ENCODE data around the gene DSP.

DSP gene

DNA sequence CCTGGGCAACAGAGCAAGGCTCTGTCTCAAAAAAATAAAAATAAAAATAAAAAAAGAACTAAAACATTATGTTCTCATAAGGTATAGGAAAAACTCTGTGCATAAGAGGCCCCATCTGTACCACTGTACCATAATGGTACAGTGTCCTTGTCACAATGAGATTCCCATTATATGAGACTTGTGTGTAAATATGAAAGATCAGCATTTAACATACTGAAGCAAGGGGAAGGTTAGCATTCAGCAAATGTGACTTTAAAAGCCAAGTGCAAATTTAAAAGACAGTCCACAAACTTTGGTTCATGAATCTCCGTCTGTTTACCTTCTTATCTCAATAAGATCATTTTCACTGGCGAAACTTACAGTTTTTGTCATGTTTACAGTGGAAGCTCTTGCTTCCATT, 16.2 kb downstream of the DSP start:
- no peak overlapping the region for H3K4me3 ChIP-seq (replicated peaks; ENCODE audit: low read depth, low read length)
- TF ChIP-seq, protein P1, sequence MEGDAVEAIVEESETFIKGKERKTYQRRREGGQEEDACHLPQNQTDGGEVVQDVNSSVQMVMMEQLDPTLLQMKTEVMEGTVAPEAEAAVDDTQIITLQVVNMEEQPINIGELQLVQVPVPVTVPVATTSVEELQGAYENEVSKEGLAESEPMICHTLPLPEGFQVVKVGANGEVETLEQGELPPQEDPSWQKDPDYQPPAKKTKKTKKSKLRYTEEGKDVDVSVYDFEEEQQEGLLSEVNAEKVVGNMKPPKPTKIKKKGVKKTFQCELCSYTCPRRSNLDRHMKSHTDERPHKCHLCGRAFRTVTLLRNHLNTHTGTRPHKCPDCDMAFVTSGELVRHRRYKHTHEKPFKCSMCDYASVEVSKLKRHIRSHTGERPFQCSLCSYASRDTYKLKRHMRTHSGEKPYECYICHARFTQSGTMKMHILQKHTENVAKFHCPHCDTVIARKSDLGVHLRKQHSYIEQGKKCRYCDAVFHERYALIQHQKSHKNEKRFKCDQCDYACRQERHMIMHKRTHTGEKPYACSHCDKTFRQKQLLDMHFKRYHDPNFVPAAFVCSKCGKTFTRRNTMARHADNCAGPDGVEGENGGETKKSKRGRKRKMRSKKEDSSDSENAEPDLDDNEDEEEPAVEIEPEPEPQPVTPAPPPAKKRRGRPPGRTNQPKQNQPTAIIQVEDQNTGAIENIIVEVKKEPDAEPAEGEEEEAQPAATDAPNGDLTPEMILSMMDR (IDR thresholded peaks at IDR 0.05; ENCODE audit: low read length, missing control alignments): no peak
- no peak for DNase-seq (ENCODE audit: low read depth)

DNA sequence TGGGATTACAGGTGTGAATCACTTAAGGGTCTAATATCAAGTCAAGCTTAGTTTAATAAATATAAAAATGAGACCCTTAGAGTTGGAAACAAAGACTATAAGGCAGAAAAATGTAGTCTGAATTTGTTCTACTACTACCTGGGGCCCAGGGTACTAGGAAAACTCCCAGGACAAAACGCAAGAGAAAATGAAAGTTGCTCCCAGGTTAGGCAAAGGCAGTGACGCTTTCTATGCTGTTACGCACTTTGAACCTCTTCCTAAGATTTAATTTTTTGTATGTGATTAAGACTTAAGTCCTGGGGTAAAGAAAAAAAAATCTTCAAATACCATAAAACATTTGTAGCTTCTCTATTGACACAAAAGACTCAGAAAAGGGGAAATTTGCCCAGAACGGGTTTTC, 17.3 kb downstream of the DSP start:
- TF ChIP-seq, protein P1 (IDR thresholded peaks at IDR 0.05; ENCODE audit: low read length, missing control alignments): no peak
- no peak for DNase-seq (ENCODE audit: low read depth)
- H3K4me3 ChIP-seq (replicated peaks; ENCODE audit: low read depth, low read length): no peak overlapping the region

DNA sequence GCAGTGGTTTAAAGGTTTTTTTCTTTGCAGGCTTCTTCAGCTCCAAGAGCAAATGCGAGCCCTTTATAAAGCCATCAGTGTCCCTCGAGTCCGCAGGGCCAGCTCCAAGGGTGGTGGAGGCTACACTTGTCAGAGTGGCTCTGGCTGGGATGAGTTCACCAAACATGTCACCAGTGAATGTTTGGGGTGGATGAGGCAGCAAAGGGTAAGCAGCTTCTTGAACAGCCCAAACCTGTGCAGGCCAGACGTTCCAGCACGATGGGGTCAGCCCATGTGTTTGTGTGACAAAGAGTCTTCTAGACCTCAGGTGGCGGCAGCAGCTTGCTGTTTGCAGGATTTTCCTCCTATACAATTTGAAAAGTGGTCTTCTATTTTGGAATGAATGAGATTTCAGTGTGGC, 17.7 kb downstream of the DSP start:
- no peak for DNase-seq (ENCODE audit: low read depth)
- TF ChIP-seq, protein P1 (IDR thresholded peaks at IDR 0.05; ENCODE audit: low read length, missing control alignments): no peak
- H3K4me3 ChIP-seq (replicated peaks; ENCODE audit: low read depth, low read length): no peak overlapping the region

DNA sequence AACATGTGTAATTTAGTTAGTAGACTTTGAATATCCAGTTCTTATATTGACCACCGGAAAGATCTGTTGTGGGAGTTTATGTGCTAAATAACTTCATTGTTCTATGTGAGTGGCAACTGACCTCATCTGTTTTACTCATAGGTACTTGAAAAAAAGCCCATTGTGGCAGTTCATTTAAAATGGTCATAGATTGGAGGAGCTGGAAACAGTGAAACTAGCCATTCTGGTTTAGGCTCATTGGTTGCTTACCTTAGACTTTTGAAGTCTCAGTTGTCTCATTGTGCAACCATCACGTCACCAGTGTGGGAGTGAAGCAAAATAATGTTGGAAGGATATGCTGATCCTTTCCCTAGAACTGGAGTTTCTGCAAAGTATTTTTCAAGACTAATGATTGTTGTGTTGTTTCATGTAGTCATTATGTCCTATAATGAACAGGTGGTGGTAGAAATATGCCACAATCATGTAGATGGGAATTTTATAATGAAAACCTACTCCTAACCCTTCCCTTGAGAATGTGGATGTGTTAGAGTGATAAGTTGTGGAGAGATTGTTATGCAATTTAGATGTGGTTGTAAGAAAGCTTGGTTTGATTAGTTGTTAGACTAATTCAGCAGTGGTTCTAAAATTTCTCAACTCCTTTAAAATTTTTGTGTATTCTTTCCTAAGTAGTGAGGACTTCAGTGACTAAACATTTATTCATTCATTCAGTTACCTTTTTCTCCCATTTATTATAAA, 18.3 kb downstream of the DSP start:
- DNase-seq (ENCODE audit: low read depth): peak; percentile 32
- TF ChIP-seq, protein P1 (IDR thresholded peaks at IDR 0.05; ENCODE audit: low read length, missing control alignments): no peak
- H3K4me3 ChIP-seq (replicated peaks; ENCODE audit: low read depth, low read length): no peak overlapping the region

DNA sequence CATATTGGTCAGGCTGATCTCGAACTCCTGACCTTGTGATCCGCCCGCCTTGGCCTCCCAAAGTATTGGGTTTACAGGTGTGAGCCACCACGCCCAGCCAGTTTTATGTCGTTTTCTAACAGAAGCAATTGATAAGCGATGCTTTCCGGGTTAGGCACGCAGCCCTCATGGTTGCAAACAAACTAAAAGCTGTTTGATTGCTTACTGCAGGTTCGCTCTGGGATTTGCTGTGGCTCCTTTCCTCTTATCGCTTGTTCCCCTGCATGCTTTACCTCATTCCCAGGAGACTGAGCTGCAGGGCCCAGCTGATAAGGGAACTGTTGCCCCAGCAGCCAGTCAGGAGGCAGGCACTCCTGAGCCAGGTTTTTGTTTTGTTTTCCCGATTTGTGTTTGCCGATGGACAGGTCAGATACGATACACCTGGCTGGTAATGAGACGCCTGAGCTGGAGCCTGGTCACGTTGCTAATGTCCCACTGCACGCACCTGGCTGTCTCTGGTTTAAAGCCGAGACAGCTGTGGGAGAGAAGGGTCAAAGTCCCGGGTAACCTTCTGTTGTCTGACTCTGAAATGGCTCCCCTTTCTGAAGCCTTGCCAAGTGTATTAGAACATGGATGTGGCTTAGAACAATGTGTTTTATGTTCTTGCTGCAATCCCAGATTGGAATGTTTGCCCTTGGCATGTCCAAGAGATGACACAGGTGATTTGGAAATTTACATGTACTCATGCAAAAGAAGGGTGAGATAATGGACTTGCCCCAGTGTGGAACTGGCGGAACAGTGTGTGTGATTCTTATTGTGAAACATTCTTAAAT, 19.9 kb downstream of the DSP start:
- no peak overlapping the region for H3K4me3 ChIP-seq (replicated peaks; ENCODE audit: low read depth, low read length)
- TF ChIP-seq, protein P1 (IDR thresholded peaks at IDR 0.05; ENCODE audit: low read length, missing control alignments): no peak
- peak; percentile 48 for DNase-seq (ENCODE audit: low read depth)

DNA sequence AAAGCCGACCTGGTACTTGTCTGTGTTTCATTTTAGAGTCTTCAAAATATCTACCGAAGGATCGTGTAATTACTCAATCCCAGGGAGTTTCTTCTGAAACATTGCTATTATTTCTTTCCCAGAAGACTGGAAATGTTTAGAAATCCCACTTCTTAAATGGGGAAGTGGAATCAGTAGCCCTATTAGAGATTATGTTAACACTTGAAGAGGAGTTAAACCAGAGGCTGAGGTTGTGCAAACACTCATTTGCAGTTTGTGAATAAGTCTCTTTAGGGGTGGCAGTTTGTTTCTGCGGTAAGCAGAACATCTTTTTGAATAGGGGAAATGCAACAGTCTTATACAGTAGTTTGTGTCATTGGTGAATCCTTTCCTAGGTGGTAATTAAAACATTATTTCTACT, 21.3 kb downstream of the DSP start:
- DNase-seq (ENCODE audit: low read depth): no peak
- H3K4me3 ChIP-seq (replicated peaks; ENCODE audit: low read depth, low read length): no peak overlapping the region
- TF ChIP-seq, protein P1 (IDR thresholded peaks at IDR 0.05; ENCODE audit: low read length, missing control alignments): no peak
